Activated CD8-positive, alpha-beta memory T cell treated with anti-CD3 and anti-CD28 coated beads, Interleukin-2, amount 50 U/mL, for 48 hours (primary cell): Measurements from ENCODE around the gene DAGLA.
A peak's percentile ranks its signal among the peaks of the same experiment; 100 is the strongest.

Experiments used
- DNase-seq: peaks from one replicate; pipeline ENCODE4 v3.0.0-alpha.2; 2020

DAGLA gene

DNA sequence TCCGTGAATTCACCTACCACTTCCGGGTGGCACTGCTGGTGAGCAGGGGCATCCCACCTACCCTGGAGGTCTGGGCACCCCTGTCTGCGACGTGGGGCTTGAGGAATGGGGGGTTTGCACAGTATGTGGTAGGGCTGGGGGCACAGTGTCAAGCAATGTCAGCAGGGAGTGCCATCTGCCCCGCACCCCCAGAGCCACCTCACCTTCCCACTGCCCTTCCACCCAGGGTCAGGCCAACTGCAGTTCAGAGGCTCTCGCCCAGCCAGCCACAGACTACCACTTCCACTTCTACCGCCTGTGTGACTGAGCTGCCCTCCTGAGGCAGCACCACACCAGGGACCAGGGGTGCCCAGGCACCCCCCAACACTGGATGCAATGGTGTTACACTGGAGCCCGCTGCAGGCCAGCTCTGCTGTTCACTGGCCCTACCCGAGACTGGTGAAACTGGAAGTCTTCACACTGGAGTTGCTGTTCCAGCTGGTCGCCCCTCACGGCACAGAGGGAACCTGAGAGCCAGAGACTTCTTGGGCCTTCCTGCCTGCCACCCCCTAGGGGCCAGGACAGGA, 105.7 kb downstream of the DAGLA start:
- DNase-seq = no peak

GRCh38 chr11:61787928-61788491, 107.8 kb downstream of the DAGLA start:
- no peak for DNase-seq

DNA sequence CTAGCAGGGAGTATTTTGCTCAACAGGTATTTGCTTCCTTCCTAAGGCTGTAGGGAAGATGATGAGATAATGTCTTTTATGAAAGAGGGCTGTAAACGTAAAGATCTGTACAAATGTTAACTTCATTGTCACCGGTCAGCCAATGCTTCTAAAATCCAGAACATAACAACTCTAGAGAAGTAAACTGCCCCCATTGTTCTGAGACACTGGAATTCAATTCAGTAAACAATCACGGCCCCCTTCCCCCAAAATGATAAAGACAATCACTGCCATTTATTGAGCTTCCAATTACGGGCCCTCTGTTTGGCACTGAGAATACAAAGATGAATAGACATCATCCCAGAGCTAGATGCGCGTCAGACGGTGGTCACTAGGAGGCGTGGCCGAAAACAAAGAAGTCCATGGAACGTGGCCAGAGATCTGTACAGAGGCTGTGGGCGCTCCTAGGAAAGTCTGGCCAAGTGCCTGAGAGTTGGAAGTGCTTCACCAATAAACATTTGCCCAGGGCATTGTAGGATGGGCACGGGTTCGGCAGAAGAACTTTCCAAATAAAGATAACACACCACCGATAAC, 111.6 kb downstream of the DAGLA start:
- peak; percentile 66 for DNase-seq

DNA sequence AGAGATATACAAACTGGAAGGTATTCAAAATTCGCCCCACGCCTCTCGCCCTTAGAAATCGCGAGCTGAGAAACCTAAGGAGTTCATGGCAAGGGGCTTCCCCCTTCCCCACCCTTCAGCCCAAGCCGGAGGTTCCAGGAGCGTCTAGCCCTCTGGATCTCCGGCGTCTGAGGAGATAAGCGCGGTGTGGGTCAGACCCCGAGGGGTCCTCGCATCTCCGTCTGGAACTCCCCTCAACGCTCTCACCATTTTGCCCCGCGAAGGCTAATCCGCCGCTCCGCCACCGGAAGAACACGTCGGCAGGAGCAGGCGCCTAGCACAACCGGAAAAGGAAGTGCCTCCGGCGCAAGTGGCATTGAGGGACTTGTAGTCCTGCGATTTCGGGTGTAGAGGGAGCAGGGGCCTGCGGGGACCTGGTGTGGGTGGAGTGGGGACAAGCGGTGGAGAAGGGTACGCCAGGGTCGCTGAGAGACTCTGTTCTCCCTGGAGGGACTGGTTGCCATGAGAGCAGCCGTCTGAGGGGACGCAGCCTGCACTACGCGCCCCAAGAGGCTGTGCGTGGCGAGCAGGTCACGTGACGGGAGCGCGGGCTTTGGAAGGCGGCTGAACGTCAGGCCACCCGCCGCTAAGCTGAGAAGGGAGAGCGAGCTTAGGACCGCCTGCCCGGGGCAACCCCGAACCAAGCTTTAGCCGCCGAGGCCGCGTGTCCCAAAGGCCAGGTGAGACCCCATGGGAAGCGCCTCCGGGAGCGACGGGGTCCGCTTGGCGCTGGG, 112.3 kb downstream of the DAGLA start, which contains the start of the genes FEN1 and TMEM258:
FEN1 (plus strand) TSS at position 602 of the 773 bp plus-strand sequence. CDS start 2,451 bp downstream, outside the sequence.
TMEM258 (minus strand) TSS at position 290 of the 773 bp plus-strand sequence; CDS start at position 249, 41 bp downstream.
- peak; percentile 93 for DNase-seq

- DNase-seq = peak; percentile 63
Observed at GRCh38 chr11:61793083-61793828, 113.1 kb downstream of the DAGLA start.

GRCh38 chr11:61793829-61794204, 113.6 kb downstream of the DAGLA start:
- no peak for DNase-seq

DNA sequence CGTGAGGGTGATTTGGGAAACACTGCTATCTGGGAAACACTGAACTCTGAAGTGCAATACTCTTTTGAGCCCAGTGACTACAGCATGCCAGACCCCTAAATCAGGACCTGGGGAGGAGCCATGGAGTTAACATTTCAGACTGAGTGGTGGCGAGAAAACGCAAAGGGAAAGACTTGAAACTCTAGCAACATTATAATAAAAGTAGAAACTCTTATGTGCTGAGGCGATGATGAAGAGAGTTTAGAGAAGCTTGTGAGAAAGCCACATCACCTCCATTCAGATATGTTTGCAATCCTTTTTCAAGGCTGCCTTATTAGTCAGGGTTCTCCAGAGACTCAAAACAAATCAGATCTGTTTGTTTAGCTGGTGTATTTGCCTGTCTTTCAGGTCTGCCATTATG, 114.4 kb downstream of the DAGLA start:
- no peak for DNase-seq

DNA sequence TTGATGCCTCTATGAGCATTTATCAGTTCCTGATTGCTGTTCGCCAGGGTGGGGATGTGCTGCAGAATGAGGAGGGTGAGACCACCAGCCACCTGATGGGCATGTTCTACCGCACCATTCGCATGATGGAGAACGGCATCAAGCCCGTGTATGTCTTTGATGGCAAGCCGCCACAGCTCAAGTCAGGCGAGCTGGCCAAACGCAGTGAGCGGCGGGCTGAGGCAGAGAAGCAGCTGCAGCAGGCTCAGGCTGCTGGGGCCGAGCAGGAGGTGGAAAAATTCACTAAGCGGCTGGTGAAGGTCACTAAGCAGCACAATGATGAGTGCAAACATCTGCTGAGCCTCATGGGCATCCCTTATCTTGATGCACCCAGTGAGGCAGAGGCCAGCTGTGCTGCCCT, 115.3 kb downstream of the DAGLA start:
- no peak for DNase-seq

- DNase-seq = no peak
Observed at GRCh38 chr11:61795876-61796526, 115.8 kb downstream of the DAGLA start.
